OCI-LY1 (cell line): Measurements from ENCODE around the gene HAUS1.
"Not testable (repeated sequence)": the region's sequence is repeated elsewhere in the genome, so short reads cannot be mapped to it uniquely, and the experiment has no call there.

ENCODE experiments used
- H2AFZ ChIP-seq: fragments of 200-600 bp; sonication (generic), shearing (Covaris generic); 2 replicates; pipeline ENCODE4 v1.6.0; 2014; ENCODE audit warnings: antibody characterized with exemption, mild to moderate bottlenecking, low read length
- H3F3A ChIP-seq: fragments of 200-600 bp; sonication (generic), shearing (Covaris generic); 2 replicates; pipeline ENCODE4 v1.6.0; 2014; ENCODE audit warnings: mild to moderate bottlenecking, antibody characterized with exemption, low read length, moderate library complexity; ENCODE audit not compliant: insufficient read depth
- H3K27ac ChIP-seq: fragments of 200-600 bp; sonication (generic); 2 replicates; pipeline ENCODE4 v1.5.1; 2014; ENCODE audit warnings: low read length, mixed run types, mild to moderate bottlenecking, low read depth; ENCODE audit not compliant: poor library complexity, severe bottlenecking
- H3K27me3 ChIP-seq: fragments of 200-600 bp; sonication (generic); 2 replicates; pipeline ENCODE4 v1.6.0; 2014; ENCODE audit warnings: antibody characterized with exemption, mild to moderate bottlenecking, low read length, moderate library complexity; ENCODE audit not compliant: insufficient read depth
- H3K36me3 ChIP-seq: fragments of 200-600 bp; sonication (generic); 2 replicates; pipeline ENCODE4 v1.6.1; 2014; ENCODE audit warnings: mild to moderate bottlenecking, antibody characterized with exemption, low read length, moderate library complexity, mixed read lengths; ENCODE audit not compliant: insufficient read depth
- H3K4me1 ChIP-seq: fragments of 200-600 bp; sonication (generic); 2 replicates; pipeline ENCODE4 v1.5.1; 2014; ENCODE audit warnings: mild to moderate bottlenecking, low read length, moderate library complexity; ENCODE audit not compliant: insufficient read depth, severe bottlenecking
- H3K4me2 ChIP-seq: fragments of 200-600 bp; sonication (generic), shearing (Covaris generic); 2 replicates; pipeline ENCODE4 v1.6.1; 2014; ENCODE audit warnings: low read length
- H3K4me3 ChIP-seq: fragments of 200-600 bp; sonication (generic); 2 replicates; pipeline ENCODE4 v1.5.1; 2014; ENCODE audit warnings: low read length, low read depth, mild to moderate bottlenecking, mixed read lengths; ENCODE audit not compliant: poor library complexity, severe bottlenecking
- H3K79me2 ChIP-seq: fragments of 200-600 bp; shearing (Covaris generic); 2 replicates; pipeline ENCODE4 v1.6.1; 2016; ENCODE audit warnings: mixed run types, low read length, mixed read lengths; ENCODE audit not compliant: insufficient read depth
- H3K9ac ChIP-seq: fragments of 200-600 bp; sonication (generic), shearing (Covaris generic); 2 replicates; pipeline ENCODE4 v1.6.1; 2014; ENCODE audit warnings: mild to moderate bottlenecking, low read length, mixed read lengths
- H3K9me2 ChIP-seq: fragments of 200-600 bp; sonication (generic), shearing (Covaris generic); 2 replicates; pipeline ENCODE4 v1.6.1; 2014; ENCODE audit warnings: low read depth, mild to moderate bottlenecking, low read length, mixed read lengths
- H3K9me3 ChIP-seq: fragments of 200-600 bp; shearing (Covaris generic); 2 replicates; pipeline ENCODE4 v1.6.1; 2014; ENCODE audit warnings: low read length, mixed read lengths
- H4K20me1 ChIP-seq: fragments of 200-600 bp; sonication (generic), shearing (Covaris generic); 2 replicates; pipeline ENCODE4 v1.6.0; 2016; ENCODE audit warnings: mild to moderate bottlenecking, low read length; ENCODE audit not compliant: insufficient read depth
- EZH2 ChIP-seq: fragments of 200-600 bp; sonication (generic), shearing (Covaris generic); IDR thresholded peaks from 2 replicates; pipeline ENCODE4 v1.8.0; 2017; ENCODE audit warnings: borderline replicate concordance, mixed run types, mild to moderate bottlenecking, antibody characterized with exemption, low read length, moderate library complexity, mixed read lengths
- TF ChIP-seq, protein P1 (sequence below): fragments of 200-600 bp; sonication (generic), shearing (Covaris generic); IDR thresholded peaks from 2 replicates; pipeline ENCODE4 v1.5.1; 2017; ENCODE audit warnings: mild to moderate bottlenecking, antibody characterized with exemption, low read length, moderate library complexity, mixed read lengths

HAUS1 gene

DNA sequence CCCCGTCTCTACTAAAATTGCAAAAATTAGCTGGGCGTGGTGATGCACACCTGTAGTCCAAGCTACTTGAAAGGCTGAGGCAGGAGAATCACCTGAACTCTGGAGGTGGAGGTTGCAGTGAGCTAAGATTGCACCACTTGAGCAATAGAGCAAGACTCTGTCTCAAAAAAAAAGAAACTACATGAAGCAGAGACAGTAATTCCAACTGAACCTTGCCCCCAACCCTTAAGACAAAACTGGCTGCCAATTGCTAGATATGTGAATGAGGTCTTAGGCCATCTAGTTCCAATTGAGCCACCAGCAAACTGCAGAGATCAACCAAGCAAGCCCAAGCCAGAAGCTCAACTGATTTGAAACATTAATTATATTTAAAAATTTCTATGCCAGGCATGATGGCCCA, 25.9 kb downstream of the HAUS1 start:
- Histone ChIP-seq H3K9me2 (no peaks in the 10 kb centered on the region), H3K4me3 (no peak overlapping the region), H3K4me2 (no peak overlapping the region), H3K9ac (no peak overlapping the region), H3K27me3 (no peaks in the 10 kb centered on the region), H3K79me2 (no peaks in the 10 kb centered on the region), H3K9me3 (no peaks in the 10 kb centered on the region), H4K20me1 (no peaks in the 10 kb centered on the region), H3K27ac (no peak overlapping the region), H3K4me1 (no peaks in the 10 kb centered on the region), H3F3A (no peaks in the 10 kb centered on the region), H2AFZ (no peak overlapping the region), H3K36me3 (peaks cover 34% of the 10 kb centered on the region)
- TF ChIP-seq, protein P1, sequence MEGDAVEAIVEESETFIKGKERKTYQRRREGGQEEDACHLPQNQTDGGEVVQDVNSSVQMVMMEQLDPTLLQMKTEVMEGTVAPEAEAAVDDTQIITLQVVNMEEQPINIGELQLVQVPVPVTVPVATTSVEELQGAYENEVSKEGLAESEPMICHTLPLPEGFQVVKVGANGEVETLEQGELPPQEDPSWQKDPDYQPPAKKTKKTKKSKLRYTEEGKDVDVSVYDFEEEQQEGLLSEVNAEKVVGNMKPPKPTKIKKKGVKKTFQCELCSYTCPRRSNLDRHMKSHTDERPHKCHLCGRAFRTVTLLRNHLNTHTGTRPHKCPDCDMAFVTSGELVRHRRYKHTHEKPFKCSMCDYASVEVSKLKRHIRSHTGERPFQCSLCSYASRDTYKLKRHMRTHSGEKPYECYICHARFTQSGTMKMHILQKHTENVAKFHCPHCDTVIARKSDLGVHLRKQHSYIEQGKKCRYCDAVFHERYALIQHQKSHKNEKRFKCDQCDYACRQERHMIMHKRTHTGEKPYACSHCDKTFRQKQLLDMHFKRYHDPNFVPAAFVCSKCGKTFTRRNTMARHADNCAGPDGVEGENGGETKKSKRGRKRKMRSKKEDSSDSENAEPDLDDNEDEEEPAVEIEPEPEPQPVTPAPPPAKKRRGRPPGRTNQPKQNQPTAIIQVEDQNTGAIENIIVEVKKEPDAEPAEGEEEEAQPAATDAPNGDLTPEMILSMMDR: no peak
- TF ChIP-seq EZH2: no peak

DNA sequence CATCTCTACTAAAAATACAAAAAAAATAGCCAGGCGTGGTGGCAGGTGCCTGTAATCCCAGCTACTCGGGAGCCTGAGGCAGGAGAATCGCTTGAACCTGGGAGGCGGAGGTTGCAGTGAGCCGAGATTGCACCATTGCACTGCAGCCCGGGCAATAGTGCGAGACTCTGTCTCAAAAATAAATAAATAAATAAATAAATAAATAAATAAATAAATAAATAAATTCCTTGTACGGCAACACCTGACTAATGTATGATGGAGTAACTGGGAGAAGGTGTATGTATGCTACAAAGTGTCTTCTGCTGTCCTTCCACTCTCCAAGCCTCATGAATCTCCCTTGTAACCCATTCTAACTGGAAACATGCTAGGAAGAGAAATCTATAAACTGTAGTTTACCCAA, 26.4 kb downstream of the HAUS1 start:
- H3K27me3 ChIP-seq, H3K9ac ChIP-seq, H4K20me1 ChIP-seq, H3K9me2 ChIP-seq, H3K4me1 ChIP-seq, H3K9me3 ChIP-seq, H3F3A ChIP-seq, H2AFZ ChIP-seq, H3K79me2 ChIP-seq, H3K4me2 ChIP-seq, H3K4me3 ChIP-seq, H3K27ac ChIP-seq: not testable (repeated sequence)
- peaks cover 34% of the 10 kb centered on the region for H3K36me3 ChIP-seq

DNA sequence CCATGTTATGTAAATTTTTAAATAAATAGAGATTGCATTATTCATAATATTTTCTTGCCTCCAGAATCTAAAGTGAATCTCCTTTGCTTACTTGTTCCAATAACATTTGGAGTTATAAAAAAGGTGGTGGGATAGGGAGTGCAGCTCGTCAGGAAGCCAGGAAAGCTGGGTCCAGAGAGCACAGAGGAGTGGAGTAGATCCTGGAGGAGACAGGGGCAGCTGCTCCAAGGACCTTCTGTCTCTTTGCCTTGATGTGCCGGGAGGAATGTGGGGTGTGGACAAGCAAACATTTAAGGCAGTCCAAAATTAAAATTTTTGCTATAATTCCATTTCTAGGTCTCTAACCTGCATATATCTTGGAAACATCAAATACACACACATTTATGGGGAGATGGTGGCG, 29.3 kb downstream of the HAUS1 start:
- Histone ChIP-seq H3K9me3 (no peaks in the 10 kb centered on the region), H3K36me3 (peaks cover 18% of the 10 kb centered on the region), H3K4me3 (no peak overlapping the region), H3F3A (no peaks in the 10 kb centered on the region), H3K4me1 (no peaks in the 10 kb centered on the region), H4K20me1 (no peaks in the 10 kb centered on the region), H3K27ac (no peak overlapping the region), H2AFZ (no peak overlapping the region), H3K9ac (no peak overlapping the region), H3K79me2 (no peaks in the 10 kb centered on the region), H3K27me3 (no peaks in the 10 kb centered on the region), H3K4me2 (no peak overlapping the region), H3K9me2 (no peaks in the 10 kb centered on the region)
- TF ChIP-seq EZH2: no peak
- TF ChIP-seq, protein P1: no peak

DNA sequence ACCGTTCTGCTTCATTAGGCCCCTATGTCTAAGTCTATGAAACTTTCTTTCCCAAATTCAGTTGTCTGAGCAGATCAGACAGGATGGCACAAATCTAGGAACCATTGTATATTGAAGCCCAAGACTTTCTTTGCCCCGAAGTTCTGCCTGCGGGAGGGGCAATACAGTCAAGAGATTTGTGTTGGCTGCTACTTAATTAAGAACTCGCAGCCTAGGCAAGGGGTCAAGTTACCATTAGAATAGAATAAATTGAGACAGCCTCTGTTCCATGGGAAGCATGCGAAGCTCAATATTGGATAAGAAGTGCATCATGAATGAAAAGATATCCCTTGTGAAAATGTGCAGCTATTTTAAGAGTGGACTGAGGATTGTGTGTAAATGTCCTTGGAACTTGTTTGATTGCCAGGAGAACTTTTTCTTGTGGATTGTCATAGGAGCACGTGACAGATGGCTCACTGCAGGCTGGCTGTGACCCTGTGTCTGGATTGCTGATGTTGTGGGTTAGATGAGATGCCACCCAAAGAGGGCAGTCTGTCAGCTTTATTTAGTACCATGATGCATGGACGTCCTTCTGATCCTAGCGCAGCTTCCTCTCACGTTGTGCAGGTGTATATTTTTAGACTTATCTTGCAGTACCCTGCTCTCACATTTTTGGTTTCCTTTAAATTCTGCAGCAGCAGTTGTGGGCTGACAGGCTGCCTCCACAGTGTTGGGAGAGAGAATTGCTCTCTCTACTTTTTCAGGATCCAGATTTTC, 30.9 kb downstream of the HAUS1 start:
- Histone ChIP-seq H3K4me2 (no peak overlapping the region), H3F3A (no peaks in the 10 kb centered on the region), H3K79me2 (no peaks in the 10 kb centered on the region), H3K4me3 (no peak overlapping the region), H3K4me1 (no peaks in the 10 kb centered on the region), H3K36me3 (peaks cover 2% of the 10 kb centered on the region), H3K9me3 (no peaks in the 10 kb centered on the region), H3K27me3 (no peaks in the 10 kb centered on the region), H3K9me2 (no peaks in the 10 kb centered on the region), H3K9ac (no peak overlapping the region), H3K27ac (no peak overlapping the region), H4K20me1 (no peaks in the 10 kb centered on the region), H2AFZ (no peak overlapping the region)
- TF ChIP-seq, protein P1: no peak
- TF ChIP-seq EZH2: no peak
